DMS53 (cell line): ENCODE results near the gene MCOLN1.
"Not testable (repeated sequence)": the region's sequence is repeated elsewhere in the genome, so short reads cannot be mapped to it uniquely, and the experiment has no call there.

Experiments
- DNase-seq: peaks from one replicate; lab custom pipeline; 2025; lab: John Stamatoyannopoulos, UW

MCOLN1 gene

GRCh38 chr19:7524992-7525739 is 2.7 kb downstream of the MCOLN1 start:
- DNase-seq, result no peak

GRCh38 chr19:7526059-7526929 is 3.9 kb downstream of the MCOLN1 start:
- no peak for DNase-seq

- no peak for DNase-seq
Observed at GRCh38 chr19:7527516-7528191, 5.2 kb downstream of the MCOLN1 start.

- DNase-seq, result no peak
Observed at GRCh38 chr19:7528192-7528519, 5.7 kb downstream of the MCOLN1 start.

- no peak for DNase-seq
Observed at GRCh38 chr19:7528522-7529245, 6.3 kb downstream of the MCOLN1 start.

- DNase-seq, result no peak
Observed at GRCh38 chr19:7529246-7529600, 6.8 kb downstream of the MCOLN1 start.

GRCh38 chr19:7529610-7530490 is 7.4 kb downstream of the MCOLN1 start:
- no peak for DNase-seq

- peak; percentile 67 for DNase-seq
Observed at GRCh38 chr19:7533281-7533885, 11.0 kb downstream of the MCOLN1 start.

- peak; percentile 89 for DNase-seq
Observed at GRCh38 chr19:7533925-7534480, 11.6 kb downstream of the MCOLN1 start.

GRCh38 chr19:7534531-7535046 is 12.2 kb downstream of the MCOLN1 start:
- peak; percentile 60 for DNase-seq

GRCh38 chr19:7535047-7535997 is 12.9 kb downstream of the MCOLN1 start, which contains the start of gene PNPLA6:
TSS of gene PNPLA6 (plus strand) at chr19:7535717. CDS start at chr19:7535789, 72 bp downstream.
- peak; percentile 95 for DNase-seq

- no peak for DNase-seq
Observed at GRCh38 chr19:7535998-7536695, 13.7 kb downstream of the MCOLN1 start.

- not testable (repeated sequence) for DNase-seq
Observed at GRCh38 chr19:7538990-7539389, 16.6 kb downstream of the MCOLN1 start.

- no peak for DNase-seq
Observed at GRCh38 chr19:7539827-7540425, 17.5 kb downstream of the MCOLN1 start.

- no peak for DNase-seq
Observed at GRCh38 chr19:7540761-7541474, 18.5 kb downstream of the MCOLN1 start.

GRCh38 chr19:7541475-7541824 is 19.0 kb downstream of the MCOLN1 start:
- no peak for DNase-seq

GRCh38 chr19:7541828-7542443 is 19.5 kb downstream of the MCOLN1 start:
- no peak for DNase-seq
